Measurements from ENCODE around the gene TMEM128.

GRCh38 chr4:4274226-4274625 lies 26.2 kb upstream of the TMEM128 start:
- no peak for TF ChIP-seq CTCF (conservative IDR thresholded peaks at IDR 0.05; ENCODE audit: low read depth, low read length)
- TF ChIP-seq EZH2 (IDR thresholded peaks at IDR 0.05; ENCODE audit: borderline replicate concordance, low read depth, low read length, poor library complexity, severe bottlenecking), result no peak
